ENCODE results near the gene TAF9. TPM values are rescaled to one million over a fixed set of nuclear protein-coding genes. Genes with fewer than 3 reads are reported as not detected.

TAF9 gene
- total and polyA plus RNA-seq, 2 of the 13 experiments (the other 11 are each of a cell fraction or from before 2014, with no cell fraction given), result 113 to 218 TPM

- Histone ChIP-seq H3K27ac (ENCODE audit: extremely low read length, insufficient read depth, low read length) (peak overlapping the region; percentile 100), H3K36me3 (replicated peaks in 1 of 2; ENCODE audit: control insufficient read depth in 1 of 2, insufficient read depth in 2 of 2, low read length in 2 of 2) (peaks cover 1 to 23% of the 10 kb centered on the region in 2 experiments; a peak in 2 of 5 replicates), H3K4me1 (ENCODE audit: insufficient read depth, low read length) (peaks cover 41% of the 10 kb centered on the region), H3K79me2 (ENCODE audit: insufficient read depth, low read length) (peaks cover 78% of the 10 kb centered on the region), H3K4me2 (ENCODE audit: low read depth, low read length) (peak overlapping the region; percentile 81), H3K9ac (ENCODE audit: insufficient read depth, low read depth, low read length) (peak overlapping the region; percentile 95), H3K4me3 (replicated peaks in 1 of 3; ENCODE audit: insufficient read depth in 1 of 3, low read depth in 2 of 3, low read length in 3 of 3) (peak overlapping the region; percentile 88 to 99 (median 93)), H3K9me3 (ENCODE audit: low read length) (no peaks in the 10 kb centered on the region), H4K20me1 (ENCODE audit: insufficient read depth, low read length) (peaks cover 12% of the 10 kb centered on the region), H3K27me3 (ENCODE audit: control insufficient read depth in 1 of 2, insufficient read depth in 2 of 2, low read length in 2 of 2) (no peaks in the 10 kb centered on the region; a peak in 1 of 5 replicates), H2AFZ (ENCODE audit: low read length) (no peak overlapping the region)
- CTCF ChIA-PET (ENCODE audit: low intra/inter-chr PET ratio, low total read pairs), result no interaction called here
- intact Hi-C loops (cut with micrococcal nuclease; ENCODE audit: unreplicated experiment), result loop anchor here (1.0 kb wide), 1 partner anchor 275 kb away; no protein-coding TSS in a partner anchor
- DNase-seq (ENCODE audit: low spot score) (peak; percentile 57), FAIRE-seq (no peak), ATAC-seq (peak; percentile 24)
- WGBS (ENCODE audit: low lambda C conversion rate), result 1% methylated on average over 24 of the region's 39 CpGs
- TSS peak; percentile 78 for BruUV-seq (replicated peaks)
- in situ Hi-C loops (cut with HindIII; ENCODE audit: extremely low pct_ligation_motif_present, low pct_unique_long_range_greater_than_20kb), result no loop called here
- POLR2A ChIA-PET, result interaction anchor here (1.1 to 1.2 kb wide), 2 partner anchors 84 to 149 kb away, joined by 3 to 5 read pairs; no protein-coding TSS in a partner anchor
- TF ChIP-seq, protein P1, sequence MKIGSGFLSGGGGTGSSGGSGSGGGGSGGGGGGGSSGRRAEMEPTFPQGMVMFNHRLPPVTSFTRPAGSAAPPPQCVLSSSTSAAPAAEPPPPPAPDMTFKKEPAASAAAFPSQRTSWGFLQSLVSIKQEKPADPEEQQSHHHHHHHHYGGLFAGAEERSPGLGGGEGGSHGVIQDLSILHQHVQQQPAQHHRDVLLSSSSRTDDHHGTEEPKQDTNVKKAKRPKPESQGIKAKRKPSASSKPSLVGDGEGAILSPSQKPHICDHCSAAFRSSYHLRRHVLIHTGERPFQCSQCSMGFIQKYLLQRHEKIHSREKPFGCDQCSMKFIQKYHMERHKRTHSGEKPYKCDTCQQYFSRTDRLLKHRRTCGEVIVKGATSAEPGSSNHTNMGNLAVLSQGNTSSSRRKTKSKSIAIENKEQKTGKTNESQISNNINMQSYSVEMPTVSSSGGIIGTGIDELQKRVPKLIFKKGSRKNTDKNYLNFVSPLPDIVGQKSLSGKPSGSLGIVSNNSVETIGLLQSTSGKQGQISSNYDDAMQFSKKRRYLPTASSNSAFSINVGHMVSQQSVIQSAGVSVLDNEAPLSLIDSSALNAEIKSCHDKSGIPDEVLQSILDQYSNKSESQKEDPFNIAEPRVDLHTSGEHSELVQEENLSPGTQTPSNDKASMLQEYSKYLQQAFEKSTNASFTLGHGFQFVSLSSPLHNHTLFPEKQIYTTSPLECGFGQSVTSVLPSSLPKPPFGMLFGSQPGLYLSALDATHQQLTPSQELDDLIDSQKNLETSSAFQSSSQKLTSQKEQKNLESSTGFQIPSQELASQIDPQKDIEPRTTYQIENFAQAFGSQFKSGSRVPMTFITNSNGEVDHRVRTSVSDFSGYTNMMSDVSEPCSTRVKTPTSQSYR (CRISPR knock-in tag; IDR thresholded peaks at IDR 0.05; ENCODE audit: borderline replicate concordance), result no peak
- TF ChIP-seq ATF4 (CRISPR knock-in tag; IDR thresholded peaks at IDR 0.05), result peak in 1 of 2 experiments; percentile 44; a peak in 2 of 4 replicates
- TF ChIP-seq ZSCAN20 (CRISPR knock-in tag; IDR thresholded peaks at IDR 0.05; ENCODE audit: borderline replicate concordance), result 0 out of 2 replicates have a peak, but pooled peaks have one; percentile 2
- no peak for TF ChIP-seq ZNF34 (CRISPR knock-in tag; IDR thresholded peaks at IDR 0.05; ENCODE audit: borderline replicate concordance)
- 0 out of 2 replicates have a peak, but pooled peaks have one; percentile 13 for TF ChIP-seq ZNF451 (CRISPR knock-in tag; IDR thresholded peaks at IDR 0.05)
- 0 out of 2 replicates have a peak, but pooled peaks have one; percentile 20 for TF ChIP-seq ZNF546 (CRISPR knock-in tag; conservative IDR thresholded peaks at IDR 0.05)
- TF ChIP-seq POLR2A (IDR thresholded peaks at IDR 0.05; ENCODE audit: insufficient read depth in 1 of 2, low read depth in 2 of 2, low read length in 2 of 2), result peak in 1 of 2 experiments; percentile 27; a peak in 1 of 4 replicates
- TF ChIP-seq ZMYM4 (CRISPR knock-in tag; IDR thresholded peaks at IDR 0.05), result no peak
- TF ChIP-seq TCF7 (IDR thresholded peaks at IDR 0.05; ENCODE audit: low read depth), result peak; percentile 25; the same call in 1 of the 2 replicates
- 0 out of 2 replicates have a peak, but pooled peaks have one; percentile 5 for TF ChIP-seq MTF1 (CRISPR knock-in tag; IDR thresholded peaks at IDR 0.05)
- peak; percentile 13; the same call in 1 of the 2 replicates for TF ChIP-seq ZMYM2 (CRISPR knock-in tag; IDR thresholded peaks at IDR 0.05)
- no peak for TF ChIP-seq ZHX2 (IDR thresholded peaks at IDR 0.05; ENCODE audit: low read depth)
- 0 out of 2 replicates have a peak, but pooled peaks have one; percentile 45 for TF ChIP-seq ZHX2 (CRISPR knock-in tag; IDR thresholded peaks at IDR 0.05; ENCODE audit: borderline replicate concordance)
Measured at GRCh38 chr5:69368458-69369339, 621 bp downstream of the TAF9 start.
